HG03342 (cell line): ENCODE measurements around the gene CENPX.

ENCODE experiments used
- ATAC-seq: cut with Tn5 transposase; IDR thresholded peaks from one replicate; pipeline ENCODE4 v1.9.1; 2021; ENCODE audit warnings: mild to moderate bottlenecking, moderate library complexity; ENCODE audit not compliant: unreplicated experiment

The CENPX gene

DNA sequence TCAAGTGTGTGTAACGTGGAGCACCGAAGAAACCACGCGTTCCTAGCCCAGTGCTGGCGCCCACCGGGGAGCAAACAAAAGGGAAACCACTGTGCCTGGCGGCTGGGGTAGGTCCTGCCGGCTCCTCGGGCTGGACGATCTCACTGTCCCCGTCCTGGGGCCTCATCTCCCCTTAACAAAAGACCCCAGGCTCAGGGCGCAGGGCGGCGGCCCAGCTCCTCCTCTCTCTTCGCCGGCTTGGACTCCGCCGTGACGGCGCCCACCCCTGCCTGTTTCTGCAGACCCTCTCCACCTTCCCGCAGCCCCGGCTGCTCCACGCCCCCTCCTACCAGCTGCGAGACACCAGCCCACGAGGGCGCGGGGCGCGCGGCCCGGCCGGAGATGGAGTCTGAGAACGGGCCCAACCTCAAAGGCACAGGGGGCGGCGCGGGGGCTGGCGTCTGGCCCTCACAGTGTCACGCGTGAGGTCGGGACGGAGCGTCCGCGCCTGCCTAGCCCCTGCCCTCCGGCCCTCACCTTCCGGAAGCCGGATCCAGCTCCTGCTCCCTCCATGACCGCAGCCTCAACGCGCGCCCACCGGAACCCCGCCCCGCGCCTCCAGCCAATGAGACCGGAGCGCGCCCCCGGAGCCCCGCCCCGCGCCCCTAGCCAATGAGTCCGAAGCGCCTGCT is at the start of gene CENPX:
TSS of gene CENPX (minus strand) at position 569 of the 671 bp plus-strand sequence. CDS start at position 552, 17 bp downstream.
- ATAC-seq: no peak

DNA sequence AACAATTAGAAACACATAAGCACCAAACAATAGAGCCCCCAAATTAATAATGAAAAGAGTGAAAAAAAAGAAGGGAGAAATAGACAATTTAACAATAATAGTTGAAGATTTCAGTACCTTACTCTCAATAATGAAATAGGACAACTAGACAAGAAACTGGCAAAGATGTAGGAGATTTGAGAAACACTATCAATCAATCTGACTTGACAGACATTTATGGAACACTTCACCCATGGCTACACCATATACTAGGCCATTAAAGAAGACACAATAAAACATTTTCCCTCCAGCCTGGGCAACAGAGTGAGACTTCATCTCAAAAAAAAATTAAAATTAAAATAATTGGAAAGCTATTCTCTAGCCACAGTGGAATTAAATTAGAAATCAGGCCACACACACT is 47.9 kb upstream of the CENPX start:
- ATAC-seq: no peak

DNA sequence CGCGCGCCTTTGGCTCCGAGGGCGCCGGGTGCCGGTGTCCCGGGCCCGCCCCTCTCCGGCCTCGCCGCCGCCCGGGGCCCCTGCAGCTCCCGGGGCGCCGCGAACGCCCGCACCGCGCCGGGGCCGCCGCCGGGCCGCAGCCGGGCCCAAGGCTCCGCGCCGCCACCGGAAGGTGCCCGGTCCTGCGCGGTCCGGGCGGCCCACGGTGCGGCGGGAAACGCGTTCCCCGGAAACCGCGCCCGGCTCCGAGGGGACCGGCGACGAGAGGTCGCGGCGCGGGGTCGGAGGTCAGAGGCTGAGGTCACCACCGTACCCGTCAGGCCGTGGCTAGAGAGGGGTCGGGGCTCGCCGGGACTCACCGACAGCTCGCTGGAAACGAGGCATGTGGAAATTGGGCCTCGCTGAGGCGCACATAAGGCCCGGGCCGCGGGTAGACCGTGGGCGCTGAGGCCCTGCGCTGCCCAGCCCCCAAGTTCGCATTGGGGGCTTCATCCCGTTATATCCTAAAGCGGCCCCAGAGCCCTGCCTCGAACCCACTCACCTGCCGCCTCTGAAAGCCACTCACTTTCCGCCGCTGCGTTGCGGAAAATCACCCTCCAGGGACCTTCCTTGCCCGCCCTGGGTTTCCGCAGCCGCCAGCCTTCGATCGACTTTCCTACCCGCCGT is 43.1 kb upstream of the CENPX start, which contains the start of gene DUS1L:
TSS of gene DUS1L (minus strand) at position 167 of the 666 bp plus-strand sequence. CDS start 745 bp downstream, outside the sequence.
- ATAC-seq: peak; percentile 64

DNA sequence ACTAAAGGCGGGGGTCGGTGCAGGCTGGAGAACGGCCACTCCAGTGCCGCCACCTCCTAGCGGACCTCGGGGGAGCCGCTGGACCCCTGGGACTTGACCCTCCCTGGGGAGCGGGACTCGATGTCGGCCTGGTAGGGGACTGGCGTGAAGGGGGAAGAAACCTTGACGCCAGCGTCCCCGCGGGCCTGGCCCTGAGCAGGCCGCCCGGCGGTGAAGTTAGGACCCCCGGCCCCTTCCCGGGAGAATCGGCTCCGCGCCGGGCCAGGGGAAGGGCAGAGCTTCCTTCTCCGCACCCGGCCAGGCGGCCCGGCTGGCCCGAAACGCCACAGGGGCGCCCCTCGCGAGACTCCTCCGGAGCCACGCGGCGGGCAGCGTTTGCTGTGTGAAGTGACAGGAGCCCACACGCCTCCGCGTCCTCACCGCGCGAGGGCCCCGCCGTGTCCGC is 42.5 kb upstream of the CENPX start:
- peak; percentile 31 for ATAC-seq

- no peak for ATAC-seq
Measured at GRCh38 chr17:82064433-82065192, 41.9 kb upstream of the CENPX start.

DNA sequence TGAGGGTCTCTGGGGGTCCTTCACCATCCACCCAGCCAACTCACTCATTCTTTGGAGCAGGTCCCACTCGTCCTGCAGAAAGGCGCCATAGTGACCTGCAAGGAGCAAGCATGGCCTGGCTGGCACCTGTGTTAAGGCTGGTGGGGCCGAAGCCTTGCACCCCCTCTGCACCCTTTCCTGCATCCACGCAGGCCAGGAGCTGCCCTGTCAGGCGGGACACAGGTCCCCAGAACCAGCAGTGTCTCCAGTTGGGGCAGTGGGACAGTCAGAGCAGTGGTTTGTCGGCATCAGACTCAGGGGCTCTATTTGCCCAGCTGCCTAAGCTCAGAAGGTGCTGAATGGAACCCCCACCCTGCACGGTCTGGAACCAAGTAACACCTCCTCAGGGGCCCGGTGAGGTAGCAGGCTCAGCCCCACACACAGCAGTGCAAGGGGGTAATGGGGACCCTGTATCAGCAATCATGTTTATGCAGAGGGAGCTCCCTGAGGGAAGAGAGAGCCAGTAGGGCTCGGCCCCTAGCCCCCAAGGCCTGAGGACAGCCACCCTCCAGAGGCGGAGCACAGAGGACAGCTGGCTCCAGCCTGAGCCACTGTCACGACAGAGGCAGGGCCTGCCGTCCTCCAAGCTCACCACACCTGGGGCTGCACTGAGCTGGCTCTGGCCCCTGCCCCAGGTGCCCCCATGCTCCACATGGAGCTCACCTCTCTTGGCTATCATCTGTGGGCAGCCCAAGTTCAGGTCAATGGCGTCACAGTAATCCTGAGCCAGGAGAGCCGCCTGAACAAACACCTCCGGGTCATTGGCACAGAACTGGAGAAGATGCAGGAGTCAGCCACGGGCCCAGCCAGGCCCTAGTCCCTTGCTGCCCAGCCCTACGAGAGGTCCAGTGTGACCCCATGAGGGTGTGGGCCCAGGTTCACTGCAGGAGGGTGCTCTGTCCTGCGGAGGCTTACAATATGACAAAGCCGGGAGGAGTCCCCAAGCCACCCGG is 41.0 kb upstream of the CENPX start:
- no peak for ATAC-seq

DNA sequence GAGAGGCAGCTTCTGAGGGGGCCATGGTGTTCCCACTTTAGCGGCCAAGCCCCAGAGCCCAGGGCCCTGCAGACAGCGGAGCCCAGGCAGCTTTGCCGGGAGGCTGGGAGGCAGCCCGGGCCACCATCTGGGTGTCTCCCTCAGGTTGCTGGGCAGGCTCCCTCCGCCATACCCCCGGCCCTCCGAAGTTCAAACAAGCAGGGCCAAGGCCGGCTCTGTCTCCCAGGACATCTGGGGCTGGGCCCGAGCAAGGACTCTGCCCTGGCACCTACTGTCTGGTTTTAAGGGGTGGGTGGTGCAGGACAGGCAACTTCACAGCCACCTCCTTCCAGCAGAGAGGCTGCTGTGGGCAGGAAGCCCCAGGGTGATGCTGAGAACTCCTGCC is 40.3 kb upstream of the CENPX start:
- no peak for ATAC-seq

GRCh38 chr17:82062076-82062983 is 39.7 kb upstream of the CENPX start:
- ATAC-seq: no peak

DNA sequence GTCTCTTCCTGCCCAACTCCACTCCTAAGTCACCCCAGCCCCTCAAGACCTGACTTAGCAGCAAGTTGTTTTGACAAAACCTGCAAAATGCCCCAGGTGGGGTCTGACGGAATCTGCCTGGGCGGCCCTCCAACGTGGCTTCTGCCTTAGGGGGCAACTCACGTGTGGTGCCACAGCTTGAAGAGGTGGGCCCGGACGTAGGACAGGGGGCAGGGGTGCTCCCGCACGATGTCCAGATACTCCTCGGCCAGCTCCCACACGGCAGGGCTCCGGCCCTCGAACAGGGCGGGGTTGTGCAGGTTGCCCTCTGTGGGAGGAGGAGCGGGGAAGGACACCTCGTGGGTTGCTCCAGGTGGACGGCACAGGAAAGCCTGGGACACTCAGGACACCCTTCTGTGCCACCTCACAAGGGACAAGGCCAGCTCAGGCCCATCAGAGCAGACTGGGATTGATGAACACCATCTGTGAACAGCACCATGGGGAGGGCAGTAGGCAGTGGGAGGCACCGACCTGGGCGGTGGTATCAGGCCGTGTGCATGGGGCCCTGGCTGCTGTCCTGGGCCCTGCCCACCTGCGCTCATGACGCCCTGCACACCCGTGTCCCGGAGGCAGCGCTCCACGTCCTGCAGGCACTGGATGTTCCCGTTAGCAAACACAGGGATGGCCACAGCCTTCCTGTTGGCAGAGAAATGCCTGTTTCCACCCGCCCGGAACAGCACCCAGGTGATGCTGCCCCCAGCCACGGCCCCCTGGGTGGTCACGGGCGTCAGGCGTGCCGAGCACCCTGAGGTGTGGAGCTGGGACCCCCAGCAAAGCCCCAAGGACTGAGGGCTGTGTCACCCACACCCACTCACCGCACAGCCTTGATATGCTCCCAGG is 38.6 kb upstream of the CENPX start:
- ATAC-seq: no peak

GRCh38 chr17:82060614-82061013 is 37.9 kb upstream of the CENPX start:
- no peak for ATAC-seq

- no peak for ATAC-seq
Measured at GRCh38 chr17:82060001-82060380, 37.3 kb upstream of the CENPX start.

DNA sequence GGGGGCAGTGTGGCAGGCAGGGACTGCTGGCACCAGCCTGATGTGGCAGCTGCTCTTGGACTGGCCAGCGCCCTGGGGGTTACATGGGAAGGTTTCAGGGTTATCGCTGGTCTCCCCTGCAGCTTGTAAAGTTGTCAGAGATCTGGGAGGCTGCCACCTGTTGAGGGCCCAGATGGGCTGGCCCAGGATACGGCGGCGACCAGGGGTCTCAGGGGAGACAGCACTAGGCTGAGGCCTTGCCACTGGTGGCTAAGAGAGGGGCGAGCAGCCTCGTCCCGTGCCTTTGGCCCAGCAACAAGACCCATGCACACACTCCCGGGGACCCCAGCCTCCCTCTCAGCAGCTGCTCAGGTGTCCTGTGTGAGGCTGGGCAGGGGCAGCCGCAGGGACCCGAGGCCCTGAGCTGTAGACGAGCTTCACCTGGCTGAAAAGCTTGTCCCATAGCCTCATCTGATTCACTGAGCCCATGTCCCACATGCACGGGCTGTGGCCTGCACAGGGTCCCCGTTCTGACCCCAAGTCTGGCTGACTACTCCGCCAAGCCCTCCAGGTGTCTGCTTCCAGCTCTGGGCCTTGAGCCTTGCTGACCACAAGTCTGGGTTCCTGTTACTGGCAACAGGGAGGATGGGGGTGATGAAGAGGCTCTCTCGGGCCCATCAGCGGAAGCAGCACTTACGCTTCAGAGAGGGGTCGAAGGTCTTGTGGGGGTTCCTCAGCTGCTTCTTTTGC is 36.8 kb upstream of the CENPX start:
- ATAC-seq: no peak

- ATAC-seq: no peak
Measured at GRCh38 chr17:82058855-82059249, 36.2 kb upstream of the CENPX start.

DNA sequence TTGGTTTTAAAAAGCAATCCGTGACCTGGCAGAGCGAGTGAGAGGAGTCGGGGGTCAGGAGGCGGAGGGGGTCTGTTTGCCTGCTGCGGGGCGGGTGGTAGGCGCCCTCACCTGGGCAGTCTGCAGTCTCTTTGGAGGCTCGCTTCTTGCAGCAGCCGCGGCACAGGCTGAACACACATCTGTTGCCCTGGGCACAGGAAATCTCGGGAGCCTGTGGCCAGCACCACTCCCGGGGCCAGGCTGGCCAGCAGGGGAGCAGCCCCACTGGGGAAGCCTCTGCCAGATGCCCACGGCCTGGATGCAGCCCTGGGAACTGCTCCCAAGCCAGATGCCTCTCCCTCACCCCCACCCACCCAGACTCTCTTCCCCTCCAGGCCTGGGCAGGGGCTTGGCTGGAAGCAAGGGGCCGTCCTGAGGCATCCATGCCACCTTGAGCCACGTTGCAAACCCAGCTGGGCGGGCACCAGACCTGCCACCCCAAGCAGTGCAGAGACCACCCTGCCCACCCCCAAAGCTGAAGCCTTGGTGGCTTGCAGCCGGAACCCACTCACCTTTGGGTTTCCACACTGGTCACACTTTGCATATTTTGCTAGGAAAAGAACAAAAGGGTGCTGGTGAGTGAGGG is 35.7 kb upstream of the CENPX start:
- no peak for ATAC-seq

- no peak for ATAC-seq
Measured at GRCh38 chr17:82056729-82057621, 34.3 kb upstream of the CENPX start.

DNA sequence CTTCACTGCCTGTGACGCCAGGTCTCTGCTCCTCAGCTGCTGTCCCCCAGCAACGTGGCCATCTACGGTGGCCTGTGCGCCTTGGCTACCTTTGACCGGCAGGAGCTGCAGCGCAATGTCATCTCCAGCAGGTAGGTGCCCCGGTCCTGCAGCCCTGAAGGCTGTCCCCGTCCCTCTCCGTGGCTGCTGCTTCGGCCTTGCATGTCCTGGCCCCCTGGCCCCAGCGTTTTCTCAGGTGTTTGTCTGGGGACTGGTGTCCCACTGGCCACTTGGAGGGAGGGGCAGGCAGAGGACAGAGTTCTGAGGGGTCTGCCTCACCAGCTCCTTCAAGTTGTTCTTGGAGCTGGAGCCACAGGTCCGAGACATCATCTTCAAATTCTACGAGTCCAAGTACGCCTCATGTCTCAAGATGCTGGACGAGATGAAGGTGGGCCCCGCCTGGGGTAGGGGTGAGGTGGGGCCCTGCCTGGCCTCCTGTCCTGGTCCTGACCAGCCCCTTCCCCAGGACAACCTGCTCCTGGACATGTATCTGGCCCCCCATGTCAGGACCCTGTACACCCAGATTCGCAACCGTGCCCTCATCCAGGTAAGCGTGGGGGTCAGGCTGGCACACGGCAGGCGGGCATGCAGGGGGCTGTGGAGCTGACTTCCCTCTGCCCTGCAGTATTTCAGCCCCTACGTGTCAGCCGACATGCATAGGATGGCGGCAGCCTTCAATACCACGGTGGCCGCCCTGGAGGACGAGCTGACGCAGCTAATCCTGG is 33.5 kb upstream of the CENPX start:
- ATAC-seq: no peak
